ENCODE measurements around the gene DCLK2. TPM values are rescaled to one million over a fixed set of nuclear protein-coding genes. Genes with fewer than 3 reads are reported as not detected.

DCLK2 gene
- total RNA-seq, 1 donor from 2014 or later: 1.9 TPM

DNA sequence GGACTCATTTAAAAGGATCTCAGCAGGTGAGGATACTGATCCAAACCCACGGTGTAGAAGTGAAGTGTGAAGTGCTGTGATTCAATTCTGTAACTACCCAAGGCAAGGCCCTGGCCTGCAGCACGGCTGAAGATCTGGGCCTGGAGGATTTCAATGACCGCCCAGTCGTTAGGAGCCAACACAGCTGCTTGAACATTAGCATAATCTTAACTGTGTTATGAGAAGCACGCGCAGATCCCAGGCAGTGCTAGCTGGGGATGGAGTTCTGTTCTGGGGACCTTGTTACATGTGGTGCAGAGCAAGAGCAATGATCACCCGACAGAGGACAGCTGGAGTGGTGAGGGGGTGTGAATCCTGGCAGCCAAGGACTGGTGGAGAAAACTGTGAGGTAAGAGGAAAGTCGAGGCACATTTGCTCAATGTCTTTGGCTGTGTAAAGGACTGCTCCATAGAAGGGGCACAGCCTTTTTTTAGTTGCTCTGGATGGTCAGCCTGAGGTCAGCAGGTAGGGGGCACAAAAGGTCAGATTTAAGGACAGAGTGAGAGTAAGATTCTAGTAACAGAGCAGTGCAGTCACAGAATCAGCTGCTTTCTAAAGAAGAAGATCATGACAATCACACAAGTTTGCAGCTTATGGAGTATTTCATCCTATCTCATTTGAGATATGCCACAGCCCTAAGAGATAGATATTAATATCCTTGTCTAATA is 181.8 kb downstream of the DCLK2 start:
- DNase-seq (ENCODE audit: low read depth in 2 of 2): no peak

DNA sequence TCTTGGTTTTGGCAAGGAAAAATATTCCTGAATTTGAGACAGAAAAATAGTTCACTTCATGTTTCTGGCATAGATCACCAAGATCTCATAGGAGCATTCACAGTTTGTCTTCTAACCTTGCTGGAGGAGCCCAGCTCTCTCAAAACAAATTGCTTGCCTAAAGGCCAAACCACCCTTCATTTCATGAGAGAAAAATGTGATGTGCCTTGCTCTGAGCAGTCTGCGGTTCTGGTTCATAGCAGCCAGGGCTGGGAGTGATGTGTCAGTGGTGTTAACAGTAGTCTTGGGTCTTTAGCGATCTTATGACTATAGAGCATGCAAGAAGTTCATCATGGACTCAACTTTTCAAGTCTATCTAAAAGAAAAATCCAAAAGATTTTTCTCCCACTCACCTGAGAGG is 183.3 kb downstream of the DCLK2 start:
- no peak for DNase-seq (ENCODE audit: low read depth in 2 of 2)

DNA sequence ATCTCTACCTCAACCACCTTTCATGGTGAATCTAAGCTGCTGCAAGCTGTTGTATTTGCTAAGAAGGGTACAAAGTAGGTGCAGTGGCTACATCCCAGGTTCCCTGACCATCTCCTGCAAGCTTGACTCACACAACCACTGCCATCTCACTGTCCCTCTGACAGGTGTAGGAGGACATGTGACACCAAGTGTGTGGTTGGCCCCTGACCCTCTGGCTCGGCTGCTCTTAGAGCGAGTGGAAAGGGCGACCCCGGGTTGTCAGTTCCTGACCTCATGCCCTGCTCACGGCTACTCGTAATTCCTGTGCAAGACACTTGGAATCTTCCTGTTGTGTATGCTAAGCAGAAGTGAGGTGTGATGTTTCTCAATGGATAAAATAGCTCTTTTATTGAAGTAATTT is 184.4 kb downstream of the DCLK2 start:
- DNase-seq (ENCODE audit: low read depth in 2 of 2): no peak

DNA sequence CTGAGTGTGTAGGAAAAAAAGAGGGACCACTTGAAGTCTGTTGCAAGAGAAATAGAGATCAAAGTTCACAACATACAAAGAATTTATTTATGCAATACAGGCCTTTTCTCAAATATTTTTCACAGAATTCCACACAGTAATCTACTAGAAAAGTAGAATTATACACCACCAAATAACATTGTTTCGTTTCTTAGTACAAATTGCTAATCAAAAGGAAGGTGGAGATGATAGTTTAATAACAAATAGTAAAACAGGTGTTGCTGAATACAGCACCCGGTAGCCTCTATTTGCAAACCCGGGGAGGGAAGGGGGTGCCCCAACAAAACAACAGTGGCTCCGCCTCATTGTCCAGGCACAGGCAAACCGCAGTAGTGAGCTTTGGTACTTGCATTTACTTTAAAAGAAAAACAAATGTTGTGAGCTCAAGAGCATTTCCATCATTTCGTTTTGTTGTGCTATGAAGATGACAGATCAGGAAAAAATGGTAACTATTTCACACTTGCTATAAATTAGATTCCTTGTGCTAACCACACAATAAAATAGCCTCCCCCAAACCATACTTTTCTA is 186.4 kb downstream of the DCLK2 start:
- no peak for DNase-seq (ENCODE audit: low read depth in 2 of 2)

DNA sequence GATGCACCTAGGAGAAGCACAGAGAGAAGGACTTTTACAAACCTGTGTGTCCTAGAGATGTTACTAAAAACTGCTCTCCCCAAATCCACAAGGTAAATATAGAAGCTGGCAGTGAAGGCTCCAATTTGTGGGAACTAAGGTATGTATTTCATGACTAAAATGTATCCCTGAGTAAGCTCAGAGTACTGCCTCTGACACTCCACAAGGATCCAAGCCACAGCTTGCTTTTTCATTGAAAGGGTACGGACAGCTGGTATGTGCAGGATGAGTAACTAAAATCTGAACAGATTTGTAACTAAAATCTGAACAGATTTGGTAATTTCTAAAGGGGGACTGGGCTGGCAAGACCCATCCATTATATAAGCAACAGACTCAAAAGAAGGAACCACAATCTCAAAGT is 187.6 kb downstream of the DCLK2 start:
- no peak for DNase-seq (ENCODE audit: low read depth in 2 of 2)

DNA sequence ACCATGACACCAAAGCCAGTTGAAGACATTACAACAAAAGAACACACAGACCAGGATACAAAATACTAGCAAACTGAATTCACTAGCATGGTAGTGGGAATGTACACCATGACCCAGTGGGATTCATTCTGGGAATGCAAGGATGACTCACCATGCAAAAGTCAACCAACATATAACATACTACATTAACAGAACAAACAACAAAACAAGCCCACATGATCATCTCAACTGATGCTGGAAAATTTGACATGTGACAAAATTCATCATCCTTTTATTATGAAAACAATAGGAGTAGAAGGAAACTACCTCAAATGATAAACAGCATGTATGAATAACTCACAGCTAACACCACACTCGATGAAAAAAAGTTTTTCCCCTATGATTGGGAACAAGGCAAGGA is 190.2 kb downstream of the DCLK2 start:
- DNase-seq (ENCODE audit: low read depth in 2 of 2): peak; percentile 32 to 71

DNA sequence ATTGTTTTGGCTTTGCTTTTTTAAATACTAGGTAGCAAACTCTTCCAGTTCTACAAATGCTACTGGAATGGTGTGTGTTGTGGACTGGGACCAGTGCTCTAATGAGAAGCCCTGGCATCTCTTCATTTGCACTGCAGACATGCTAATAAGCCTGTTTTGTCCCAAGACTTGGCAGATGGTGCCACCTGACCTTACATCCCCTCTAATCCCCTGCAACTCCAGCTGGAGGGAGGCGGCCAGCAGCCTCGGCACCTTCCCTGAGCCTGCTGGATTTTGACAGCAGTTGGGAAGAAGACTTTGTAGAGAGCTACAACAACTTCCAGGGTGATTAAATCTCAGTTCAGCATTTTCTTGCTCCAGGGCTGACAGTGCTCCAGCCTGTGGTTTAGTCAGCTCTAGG is 200.0 kb downstream of the DCLK2 start:
- DNase-seq (ENCODE audit: low read depth in 2 of 2): no peak

DNA sequence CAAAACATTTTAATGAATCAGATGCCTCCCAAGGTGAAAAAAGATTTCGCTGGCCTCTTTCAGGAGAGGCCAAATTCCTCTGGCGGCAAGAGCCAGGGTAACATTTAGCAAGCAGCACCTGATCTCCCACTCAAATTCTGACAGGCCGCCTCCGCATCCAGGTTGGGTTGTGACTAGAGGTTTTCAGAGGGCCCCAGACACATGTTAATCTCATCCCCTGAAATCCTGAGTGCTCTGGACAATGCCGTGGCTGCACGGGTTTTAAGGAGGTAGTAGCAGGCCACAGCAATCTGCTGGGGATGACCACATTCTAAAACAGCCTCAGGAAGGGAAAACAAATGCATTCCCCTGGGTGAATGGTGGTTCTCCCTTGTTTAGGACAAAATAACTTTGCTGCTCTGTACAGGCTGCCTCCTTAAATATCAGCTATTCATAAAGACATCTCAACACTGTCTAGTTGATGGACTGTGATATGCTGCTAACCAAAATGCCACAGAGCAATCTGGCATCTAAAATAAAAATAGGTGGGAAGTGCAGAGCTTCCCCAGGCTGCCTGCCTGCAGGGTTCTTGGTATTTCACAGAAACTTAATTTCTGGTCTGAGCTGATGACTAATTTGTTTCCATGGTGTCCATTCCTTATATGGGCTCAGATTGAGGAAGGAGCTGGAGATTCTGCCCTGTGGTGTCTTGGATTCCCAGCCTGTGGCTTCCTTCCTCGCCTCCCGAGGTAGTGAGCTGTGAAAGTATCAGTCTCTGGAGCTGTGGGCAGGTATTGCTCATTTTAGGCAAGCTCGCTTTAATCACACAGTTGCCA is 202.0 kb downstream of the DCLK2 start:
- peak in 1 of 2 donors; percentile 41 for DNase-seq (ENCODE audit: low read depth in 2 of 2)

DNA sequence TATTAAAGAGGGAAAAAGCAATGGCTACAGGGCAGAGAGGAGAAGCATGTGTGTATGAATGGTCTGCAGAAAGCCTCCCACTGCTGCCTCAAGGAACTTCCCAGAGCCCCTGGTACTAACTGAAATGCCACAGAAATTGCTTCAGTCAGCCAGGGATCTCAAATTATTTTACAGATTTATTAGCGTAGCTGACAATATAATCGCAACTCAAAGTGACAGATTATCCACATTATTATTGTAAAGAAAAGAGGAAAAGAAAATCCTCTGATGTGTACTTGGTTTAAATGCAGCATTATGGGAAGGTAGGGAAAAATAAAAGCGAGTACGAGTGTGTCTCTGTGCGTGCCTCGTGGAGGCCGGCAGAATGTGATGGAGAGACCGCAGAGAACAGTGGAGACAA is 202.7 kb downstream of the DCLK2 start:
- no peak for DNase-seq (ENCODE audit: low read depth in 2 of 2)

DNA sequence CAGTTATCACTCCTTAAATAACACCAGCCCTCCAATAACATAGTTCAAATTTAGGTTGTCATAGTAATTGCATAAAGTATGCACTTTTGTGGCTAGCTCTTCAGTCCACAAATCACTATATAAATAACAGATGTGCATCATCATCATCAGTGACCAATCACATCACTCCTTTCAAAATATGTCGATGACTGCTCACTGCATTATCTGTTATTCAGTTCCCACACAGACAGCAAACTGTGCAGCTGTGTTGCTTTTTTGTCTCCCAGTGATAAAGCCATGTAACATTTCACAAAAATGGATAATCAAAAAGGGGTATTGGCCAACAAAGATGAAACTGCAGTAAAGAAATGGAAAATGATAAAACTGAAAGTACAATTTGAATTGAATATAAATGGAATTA is 205.4 kb downstream of the DCLK2 start:
- DNase-seq (ENCODE audit: low read depth in 2 of 2): no peak

DNA sequence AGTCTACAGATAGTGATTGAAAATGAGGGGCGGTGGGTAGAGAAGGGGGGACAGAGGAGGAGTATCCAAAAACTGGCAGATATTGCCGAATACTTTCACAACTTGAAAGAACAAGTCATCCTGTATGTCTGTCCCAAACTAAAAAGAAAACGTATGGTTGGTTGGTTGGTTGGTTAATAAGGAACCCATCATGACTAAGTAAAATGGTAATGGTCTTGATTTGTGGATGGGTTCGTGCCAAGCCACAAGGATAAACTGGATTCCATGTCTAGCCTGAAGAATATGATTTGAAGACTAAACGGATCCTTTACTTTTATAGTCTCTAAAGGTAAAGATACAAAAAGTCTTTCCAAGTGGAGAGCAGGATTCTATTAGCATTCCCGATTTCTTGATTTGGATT is 208.4 kb downstream of the DCLK2 start:
- DNase-seq (ENCODE audit: low read depth in 2 of 2): no peak

DNA sequence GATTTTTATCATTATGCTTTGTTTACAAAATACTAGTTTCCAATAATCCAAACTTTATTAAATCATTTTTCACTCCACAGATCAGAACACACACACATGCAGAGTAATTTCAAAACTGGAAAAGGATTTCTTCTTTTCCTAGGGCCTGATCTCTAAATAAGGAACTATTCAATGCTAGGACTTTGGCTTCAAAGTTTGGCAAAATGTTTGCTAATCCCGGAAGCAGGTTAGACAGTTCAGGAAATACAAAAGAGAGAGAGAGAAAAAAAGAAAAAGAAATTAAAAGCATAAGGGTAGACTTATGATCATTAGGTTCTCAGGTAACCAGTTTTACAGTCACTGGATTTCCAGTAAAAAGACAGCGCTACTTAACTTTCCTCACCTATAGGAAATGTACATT is 211.0 kb downstream of the DCLK2 start:
- peak in 1 of 2 donors; percentile 17 for DNase-seq (ENCODE audit: low read depth in 2 of 2)

DNA sequence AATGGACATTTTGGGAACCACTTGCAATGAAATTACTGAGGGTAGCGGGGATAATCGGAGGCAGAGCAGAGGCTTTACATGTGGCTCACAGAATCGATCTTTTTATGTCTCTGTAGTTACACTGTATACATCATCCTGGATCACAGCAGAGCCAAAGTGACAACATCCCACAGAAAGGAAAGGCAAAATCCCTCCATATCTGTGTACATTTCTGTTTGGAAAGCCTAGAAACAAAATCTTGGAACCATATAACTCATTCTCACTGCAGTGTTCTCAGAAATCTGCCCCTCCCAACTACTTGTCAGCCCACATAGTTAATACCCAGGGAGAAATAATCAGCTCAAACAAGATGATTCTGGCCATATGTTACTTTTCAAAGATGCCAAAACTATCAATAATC is 211.6 kb downstream of the DCLK2 start:
- no peak for DNase-seq (ENCODE audit: low read depth in 2 of 2)

DNA sequence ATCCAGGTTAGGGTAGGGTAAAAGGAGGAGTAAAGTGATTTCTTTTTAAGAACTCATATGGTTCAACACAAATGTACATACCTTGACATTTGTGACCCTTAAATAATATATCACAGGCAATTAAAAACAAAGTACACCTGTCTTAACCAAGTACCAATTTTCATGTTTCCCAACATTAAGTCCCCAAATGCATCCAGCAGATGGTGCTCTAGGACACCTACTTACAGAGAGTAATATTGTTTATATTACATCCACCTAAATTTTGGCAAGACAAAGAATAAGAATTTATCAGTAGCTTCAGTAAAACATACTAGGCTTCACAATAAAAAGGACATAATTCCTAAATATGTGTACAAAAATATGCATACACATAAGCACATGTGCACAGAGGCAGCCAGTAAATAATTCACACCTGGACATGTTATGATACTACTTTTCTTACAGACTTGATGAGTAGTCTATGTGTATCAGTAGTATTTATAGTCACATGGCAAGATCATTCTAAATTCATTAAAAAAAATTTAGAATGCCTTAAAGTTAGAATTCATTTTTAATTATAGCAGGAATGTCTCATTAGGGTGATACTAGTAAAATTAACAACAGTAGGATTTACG is 219.7 kb downstream of the DCLK2 start:
- DNase-seq (ENCODE audit: low read depth in 2 of 2): peak; percentile 61 to 73

DNA sequence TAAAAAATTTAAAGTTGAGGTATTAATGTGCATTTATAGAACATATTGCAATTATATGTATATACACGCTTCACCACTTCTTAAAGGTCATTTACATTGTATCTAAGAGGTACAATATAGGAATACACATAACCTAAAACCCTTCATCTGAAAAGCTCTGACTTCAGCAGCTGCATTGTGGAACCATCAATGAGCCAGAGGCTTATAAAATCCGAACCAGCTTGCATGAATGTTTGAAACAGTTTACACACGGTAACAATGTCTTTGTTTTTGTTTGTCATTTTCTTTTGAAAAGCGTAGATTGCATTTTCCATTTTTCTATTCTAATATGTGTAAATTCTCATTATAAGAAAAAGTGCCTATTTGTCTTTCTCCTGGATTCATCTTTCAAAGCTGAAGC is 221.6 kb downstream of the DCLK2 start:
- no peak for DNase-seq (ENCODE audit: low read depth in 2 of 2)

DNA sequence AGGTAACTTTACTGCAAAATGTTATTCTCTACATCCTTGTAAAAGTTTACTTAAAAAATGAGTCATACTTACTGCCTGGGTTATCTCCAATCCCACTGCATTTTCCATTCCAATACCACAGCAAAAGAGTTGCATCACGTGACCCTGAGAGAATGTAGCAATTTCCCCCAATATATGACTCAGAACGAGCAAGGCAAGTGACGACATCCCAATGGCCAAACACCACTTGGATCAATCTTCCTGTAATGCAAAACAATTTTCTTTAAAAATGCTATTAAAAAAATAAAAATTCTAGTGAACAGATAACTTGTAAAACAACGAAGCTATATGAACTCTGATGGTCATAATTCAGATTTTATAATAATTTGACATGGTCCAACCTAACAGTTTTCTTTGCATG is 224.3 kb downstream of the DCLK2 start:
- DNase-seq (ENCODE audit: low read depth in 2 of 2): peak; percentile 72 to 88

DNA sequence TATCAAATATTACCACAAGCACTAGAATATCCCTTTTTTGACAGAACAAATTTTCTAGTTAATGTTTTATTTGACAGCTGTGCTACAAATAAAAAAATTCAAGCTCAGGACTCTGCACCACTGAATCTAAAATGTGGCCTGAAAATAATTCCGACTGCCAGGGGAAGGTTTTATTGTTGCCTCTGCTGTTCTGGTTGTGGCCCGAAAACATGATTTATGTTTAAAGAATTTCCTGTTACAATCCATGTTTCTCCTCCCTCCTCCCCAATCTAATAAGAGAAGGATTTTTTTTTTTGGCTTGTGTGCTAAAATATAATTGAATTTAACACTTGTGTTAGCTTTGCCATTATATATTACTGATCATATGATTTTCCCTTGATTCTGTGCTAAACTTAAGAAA is 227.8 kb downstream of the DCLK2 start:
- peak; percentile 35 to 76 for DNase-seq (ENCODE audit: low read depth in 2 of 2)

DNA sequence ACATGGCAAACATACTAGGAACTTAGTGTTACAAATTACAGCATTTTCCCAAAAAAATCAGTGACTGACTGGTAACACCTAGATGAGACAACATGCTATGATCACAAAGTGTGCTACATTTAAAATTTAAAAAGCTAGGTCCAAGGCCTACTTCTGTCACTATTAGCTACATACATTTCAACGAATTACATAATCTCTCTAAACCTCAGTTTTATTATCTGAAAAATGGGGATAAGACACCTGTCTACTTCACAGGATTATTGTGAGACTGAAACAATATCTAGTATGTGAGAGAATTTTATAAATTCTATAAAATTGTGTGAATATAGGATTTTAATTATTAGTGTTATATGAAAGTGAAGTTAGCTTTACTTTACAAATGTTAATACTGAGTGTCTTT is 228.5 kb downstream of the DCLK2 start:
- DNase-seq (ENCODE audit: low read depth in 2 of 2): no peak

Measured in dermis microvascular lymphatic vessel endothelial cell (primary cell).